BE2C (cell line): ENCODE measurements around the gene TSHZ1.

Experiments
- DNase-seq: peaks from one replicate; pipeline ENCODE4 v3.0.0-alpha.2; 2020
- H3K27me3 ChIP-seq: fragments of 250-450 bp; sonication (Bioruptor Pico); 2 replicates; pipeline ENCODE4 v1.5.1; 2020; ENCODE audit warnings: mild to moderate bottlenecking
- H3K36me3 ChIP-seq: fragments of 250-450 bp; sonication (Bioruptor Pico); 2 replicates; pipeline ENCODE4 v1.5.1; 2020; ENCODE audit warnings: mild to moderate bottlenecking
- H3K4me1 ChIP-seq: fragments of 250-450 bp; sonication (Bioruptor Pico); 2 replicates; pipeline ENCODE4 v1.5.1; 2020
- H3K4me3 ChIP-seq: 2 replicates; pipeline ENCODE4 v1.5.1; 2011; ENCODE audit warnings: low read depth, low read length
- H3K9me3 ChIP-seq: fragments of 250-450 bp; sonication (Bioruptor Pico); 2 replicates; pipeline ENCODE4 v1.5.1; 2020
- TF ChIP-seq, protein P1 (sequence below): IDR thresholded peaks from 2 replicates; pipeline ENCODE4 v1.5.1; 2012; ENCODE audit warnings: mild to moderate bottlenecking, low read depth, low read length

The TSHZ1 gene

DNA sequence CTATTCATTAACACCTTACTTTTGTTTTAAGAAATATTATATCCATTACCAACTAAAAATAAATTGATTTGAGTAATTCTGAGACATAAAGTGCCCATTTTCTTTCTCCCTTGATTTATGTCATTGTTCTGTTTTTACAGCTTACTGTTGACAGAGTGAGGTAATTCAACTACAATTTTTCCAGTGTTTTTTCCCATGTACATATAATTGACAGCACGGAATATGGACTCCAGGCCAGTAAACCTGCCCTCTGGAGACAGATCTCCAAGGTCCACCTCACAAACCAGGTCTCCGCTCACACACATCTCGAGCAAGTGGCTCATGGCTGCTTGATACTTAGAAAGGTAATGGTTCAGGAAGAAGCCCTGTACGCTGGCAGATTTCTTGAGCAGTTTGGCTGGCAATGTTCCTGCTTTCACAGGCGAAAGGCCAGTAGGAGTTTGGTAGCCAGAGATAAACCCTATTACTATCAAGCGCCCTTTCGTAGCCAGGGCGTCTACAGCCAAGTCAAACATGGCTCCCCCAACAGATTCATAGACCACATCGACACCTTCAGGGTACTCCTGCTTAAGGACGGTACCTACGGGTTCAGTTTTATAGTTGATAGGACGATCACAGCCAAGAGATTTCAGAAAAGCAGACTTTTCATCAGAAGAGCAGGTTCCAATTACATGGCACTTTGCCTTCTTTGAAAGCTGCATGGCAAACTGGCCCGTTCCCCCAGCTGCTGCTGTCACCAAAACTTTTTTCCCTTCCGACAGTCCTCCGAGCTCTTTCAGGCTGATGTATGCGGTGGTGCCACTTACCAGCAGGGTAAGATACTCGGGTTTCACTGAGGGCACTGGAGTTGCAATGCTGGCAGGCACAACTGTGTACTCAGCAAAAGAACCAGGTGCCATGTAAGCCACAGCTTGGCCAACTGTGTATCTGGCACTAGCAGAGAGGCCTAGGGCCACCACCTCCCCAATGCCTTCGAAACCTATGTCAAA lies 9.0 kb upstream of the TSHZ1 start:
- DNase-seq = no peak
- no peaks in the 10 kb centered on the region for H3K9me3 ChIP-seq
- H3K36me3 ChIP-seq = no peaks in the 10 kb centered on the region
- H3K27me3 ChIP-seq = peaks cover 8% of the 10 kb centered on the region; the same call in 1 of the 2 replicates
- no peaks in the 10 kb centered on the region; the same call in 1 of the 2 replicates for H3K4me1 ChIP-seq
- no peak overlapping the region for H3K4me3 ChIP-seq
- TF ChIP-seq, protein P1, sequence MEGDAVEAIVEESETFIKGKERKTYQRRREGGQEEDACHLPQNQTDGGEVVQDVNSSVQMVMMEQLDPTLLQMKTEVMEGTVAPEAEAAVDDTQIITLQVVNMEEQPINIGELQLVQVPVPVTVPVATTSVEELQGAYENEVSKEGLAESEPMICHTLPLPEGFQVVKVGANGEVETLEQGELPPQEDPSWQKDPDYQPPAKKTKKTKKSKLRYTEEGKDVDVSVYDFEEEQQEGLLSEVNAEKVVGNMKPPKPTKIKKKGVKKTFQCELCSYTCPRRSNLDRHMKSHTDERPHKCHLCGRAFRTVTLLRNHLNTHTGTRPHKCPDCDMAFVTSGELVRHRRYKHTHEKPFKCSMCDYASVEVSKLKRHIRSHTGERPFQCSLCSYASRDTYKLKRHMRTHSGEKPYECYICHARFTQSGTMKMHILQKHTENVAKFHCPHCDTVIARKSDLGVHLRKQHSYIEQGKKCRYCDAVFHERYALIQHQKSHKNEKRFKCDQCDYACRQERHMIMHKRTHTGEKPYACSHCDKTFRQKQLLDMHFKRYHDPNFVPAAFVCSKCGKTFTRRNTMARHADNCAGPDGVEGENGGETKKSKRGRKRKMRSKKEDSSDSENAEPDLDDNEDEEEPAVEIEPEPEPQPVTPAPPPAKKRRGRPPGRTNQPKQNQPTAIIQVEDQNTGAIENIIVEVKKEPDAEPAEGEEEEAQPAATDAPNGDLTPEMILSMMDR = no peak

DNA sequence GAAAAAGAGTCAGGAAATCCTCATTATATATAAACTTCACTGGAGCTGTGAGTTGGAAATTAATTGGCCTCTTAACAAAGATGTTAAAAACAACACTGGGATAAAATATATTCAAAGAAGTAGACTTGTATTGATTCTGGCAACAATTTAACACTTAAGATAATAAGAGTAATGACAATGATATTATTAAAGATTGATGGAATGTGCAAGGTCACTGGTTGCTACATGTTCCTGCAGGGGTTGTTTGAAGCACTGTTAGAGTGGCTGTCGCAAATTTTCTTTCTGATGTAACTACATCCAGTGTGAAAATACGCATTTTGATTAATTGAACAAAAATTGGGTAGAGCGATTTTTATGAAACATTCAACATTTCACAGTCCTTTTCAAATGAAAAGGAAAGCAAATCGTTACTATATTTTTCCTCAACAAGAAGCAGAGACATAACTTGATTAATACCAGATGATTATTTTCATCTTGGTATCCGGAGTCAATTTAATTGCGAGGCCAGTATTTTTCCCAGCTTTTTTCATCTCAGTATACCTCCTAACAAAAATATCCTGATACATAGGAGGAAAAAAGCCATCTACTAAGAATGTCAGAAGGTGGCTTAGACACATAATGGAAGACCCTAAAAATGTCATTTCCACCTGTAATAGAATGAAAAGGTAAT lies 7.8 kb upstream of the TSHZ1 start:
- H3K27me3 ChIP-seq = peaks cover 8% of the 10 kb centered on the region; the same call in 1 of the 2 replicates
- TF ChIP-seq, protein P1 = no peak
- DNase-seq = no peak
- no peaks in the 10 kb centered on the region; the same call in 1 of the 2 replicates for H3K4me1 ChIP-seq
- H3K4me3 ChIP-seq = no peak overlapping the region
- H3K9me3 ChIP-seq = no peaks in the 10 kb centered on the region
- H3K36me3 ChIP-seq = no peaks in the 10 kb centered on the region

DNA sequence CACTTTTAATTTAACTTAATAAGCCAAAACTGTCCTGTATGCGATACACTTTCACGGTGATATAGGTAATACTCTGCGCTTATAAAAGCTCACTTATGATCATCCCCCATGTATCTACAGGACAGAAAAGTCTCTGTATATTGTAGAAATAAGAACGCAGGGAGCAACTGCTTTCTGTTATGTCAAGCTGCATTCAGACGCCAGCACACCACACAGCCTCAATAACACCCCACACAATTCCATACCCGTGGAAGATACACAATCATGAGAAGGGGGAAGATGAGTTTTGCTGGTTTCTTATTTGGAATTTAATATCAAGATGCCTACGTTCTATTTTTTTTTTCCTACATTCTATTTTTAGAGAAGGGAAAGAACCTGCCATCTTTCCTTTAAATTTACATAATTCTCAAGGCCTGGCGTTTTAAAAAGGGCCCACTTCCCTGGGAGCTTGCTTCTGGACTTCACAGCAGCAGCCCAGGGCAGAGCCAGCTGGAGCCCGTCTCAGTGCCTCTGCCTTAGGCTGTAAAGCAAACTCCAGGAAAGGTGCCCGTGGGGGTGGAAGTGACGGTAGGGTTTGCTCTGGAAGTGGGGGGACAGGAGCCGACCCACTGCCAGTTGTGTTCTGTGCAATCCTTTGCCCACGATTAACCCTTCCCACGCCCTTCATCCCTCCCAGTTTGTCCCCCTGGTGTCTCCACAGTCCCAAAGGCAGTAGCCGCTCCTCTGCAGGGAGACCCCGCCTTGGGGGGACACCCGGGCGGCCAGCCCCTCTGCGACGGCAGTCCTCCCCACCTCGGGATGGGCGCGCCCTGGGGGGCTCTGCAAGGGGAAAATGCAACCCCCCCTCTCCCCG lies 7.0 kb upstream of the TSHZ1 start:
- no peaks in the 10 kb centered on the region for H3K9me3 ChIP-seq
- H3K4me1 ChIP-seq = no peaks in the 10 kb centered on the region; the same call in 1 of the 2 replicates
- no peaks in the 10 kb centered on the region for H3K36me3 ChIP-seq
- H3K27me3 ChIP-seq = peaks cover 8% of the 10 kb centered on the region; the same call in 1 of the 2 replicates
- DNase-seq = no peak
- TF ChIP-seq, protein P1 = no peak
- H3K4me3 ChIP-seq = peak overlapping the region; percentile 43

DNA sequence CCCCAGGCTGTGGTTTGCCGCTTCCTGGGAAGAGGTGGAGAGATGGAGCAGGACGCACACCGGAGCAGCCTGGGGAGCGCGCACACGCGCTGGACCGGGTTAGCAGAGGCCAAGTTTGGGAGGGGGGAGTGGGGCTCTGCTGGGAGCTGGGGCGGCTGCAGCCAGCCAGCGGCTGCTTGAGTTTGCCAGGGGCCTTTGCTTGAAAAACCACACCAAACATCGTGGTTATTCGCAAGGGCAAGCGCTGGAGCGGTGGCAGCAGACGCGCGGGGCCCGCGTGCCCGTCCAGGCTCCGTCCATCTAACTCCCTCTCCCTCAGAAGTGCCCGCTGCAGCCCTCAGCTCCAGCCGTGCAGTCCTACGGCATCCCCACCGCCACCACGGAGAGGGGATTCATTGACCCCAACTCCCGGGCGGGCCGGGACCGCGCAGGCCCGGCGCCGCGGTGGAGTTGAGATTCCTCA lies 6.3 kb upstream of the TSHZ1 start:
- TF ChIP-seq, protein P1 = no peak
- peaks cover 8% of the 10 kb centered on the region; the same call in 1 of the 2 replicates for H3K27me3 ChIP-seq

DNA sequence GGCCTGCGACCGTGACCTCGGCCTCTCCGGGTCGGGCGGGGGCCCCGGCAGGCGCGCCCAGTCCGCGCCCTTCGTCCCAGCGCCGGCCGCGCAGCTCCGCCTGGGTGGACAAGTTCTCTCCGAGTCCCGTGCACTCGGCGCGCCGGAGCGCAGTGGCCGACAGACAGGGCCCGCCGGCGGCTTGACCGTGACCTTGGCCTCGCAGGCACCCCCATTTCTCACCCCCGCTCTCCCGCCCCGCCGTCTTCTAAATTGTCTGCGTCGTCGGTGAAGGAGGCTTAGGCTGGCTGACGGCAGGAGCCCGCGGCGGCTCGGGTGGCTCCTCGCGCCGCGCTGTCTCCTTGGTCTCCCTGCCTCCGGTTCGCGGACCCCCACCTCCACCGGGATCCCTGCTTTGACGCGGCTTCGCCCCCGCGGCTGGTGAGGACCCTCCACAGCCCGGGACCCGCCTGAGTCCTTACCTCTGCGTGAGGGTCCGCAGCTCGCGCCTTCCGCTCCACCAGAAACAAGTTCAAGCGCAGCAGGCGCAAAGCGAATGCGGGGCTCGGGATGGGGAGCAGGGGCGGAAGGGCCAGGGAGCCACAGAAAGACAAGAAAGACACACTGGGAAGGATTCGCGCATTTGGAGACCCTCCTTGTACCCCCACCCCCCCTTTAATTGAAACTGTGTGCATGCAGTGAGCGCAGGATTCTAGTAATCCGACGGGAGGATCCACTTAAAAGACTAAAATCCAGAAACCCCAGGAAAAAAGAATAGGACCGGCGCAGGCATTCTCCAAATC lies 5.7 kb upstream of the TSHZ1 start:
- no peak for DNase-seq
- Histone ChIP-seq H3K4me3 (peak overlapping the region; percentile 43), H3K4me1 (no peaks in the 10 kb centered on the region), H3K36me3 (no peaks in the 10 kb centered on the region), H3K27me3 (peaks cover 8% of the 10 kb centered on the region; the same call in 1 of the 2 replicates), H3K9me3 (no peaks in the 10 kb centered on the region)
- TF ChIP-seq, protein P1 = no peak

More for the DNA sequence above, 6.3 kb upstream of the TSHZ1 start:
- Histone ChIP-seq H3K4me1 (no peaks in the 10 kb centered on the region; the same call in 1 of the 2 replicates), H3K36me3 (no peaks in the 10 kb centered on the region), H3K9me3 (no peaks in the 10 kb centered on the region), H3K4me3 (peak overlapping the region; percentile 43)
- DNase-seq = no peak
